ENCODE measurements around the gene P2RX2.

Gene P2RX2

GRCh38 chr12:132603240-132604150, 15.1 kb upstream of the P2RX2 start:
- DNase-seq (ENCODE audit: low spot score) = no peak

- no peak for DNase-seq (ENCODE audit: low spot score)
These were observed 14.4 kb upstream of the P2RX2 start for GRCh38 chr12:132604151-132604618.

DNA sequence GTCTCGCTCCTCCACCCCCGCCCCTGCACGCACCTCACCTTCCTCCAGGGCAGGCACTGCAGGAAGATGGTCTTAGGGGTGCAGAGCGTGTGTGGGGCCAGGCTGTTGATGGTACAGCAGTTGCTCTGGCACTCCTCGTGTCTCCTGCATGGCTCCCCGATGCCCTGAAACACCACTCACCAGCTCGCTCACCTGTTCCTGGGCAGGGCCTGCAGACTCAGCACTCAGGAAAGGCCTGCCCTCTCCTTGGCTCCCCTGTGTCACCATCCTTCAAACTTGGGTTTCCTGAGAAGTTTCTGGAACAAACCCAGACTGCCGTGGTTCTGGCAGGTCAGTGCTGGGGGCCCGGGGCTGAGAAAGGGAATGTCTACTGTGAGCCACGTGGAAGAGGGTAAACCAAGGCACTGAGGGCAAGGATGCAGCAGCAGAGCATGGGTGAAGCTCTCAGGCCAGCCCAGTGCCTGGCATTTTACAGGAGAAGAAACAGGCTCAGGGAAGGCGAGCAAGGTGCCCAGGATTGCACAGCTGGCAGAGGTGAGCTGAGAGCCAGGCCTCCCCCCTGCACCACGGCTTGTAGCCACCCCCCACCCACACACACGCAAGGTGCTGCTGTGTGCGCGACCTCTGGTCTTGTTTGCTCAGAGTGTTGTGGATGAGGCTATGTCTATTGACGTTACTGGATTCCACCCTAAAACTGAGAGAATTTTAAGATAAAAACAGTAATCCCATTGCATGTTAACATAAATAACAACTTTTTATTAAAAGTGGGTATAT, 13.7 kb upstream of the P2RX2 start:
- no peak for DNase-seq (ENCODE audit: low spot score)

- DNase-seq (ENCODE audit: low spot score) = no peak
These were observed 12.7 kb upstream of the P2RX2 start for GRCh38 chr12:132605892-132606291.

DNA sequence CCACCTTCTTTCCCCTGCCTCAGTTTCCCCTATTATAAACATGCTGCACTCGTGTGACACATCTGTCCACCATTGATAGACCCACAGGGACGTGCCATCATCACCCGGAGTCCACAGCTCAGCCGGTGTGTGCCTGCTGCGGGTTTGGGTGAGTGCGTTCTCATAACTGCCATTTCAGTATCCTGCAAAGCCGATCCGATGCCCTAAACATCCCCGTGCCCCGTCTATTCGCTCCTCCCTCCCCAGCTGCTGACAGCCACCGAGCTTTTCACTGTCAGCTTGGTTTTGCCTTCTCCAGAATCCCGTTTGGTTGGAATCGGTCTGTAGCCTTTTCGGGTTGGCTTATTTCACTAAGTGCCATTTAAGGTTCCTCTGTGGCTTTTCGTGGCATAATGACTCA, 12.1 kb upstream of the P2RX2 start:
- DNase-seq (ENCODE audit: low spot score) = no peak

GRCh38 chr12:132606927-132607326, 11.6 kb upstream of the P2RX2 start:
- DNase-seq (ENCODE audit: low spot score) = no peak

DNA sequence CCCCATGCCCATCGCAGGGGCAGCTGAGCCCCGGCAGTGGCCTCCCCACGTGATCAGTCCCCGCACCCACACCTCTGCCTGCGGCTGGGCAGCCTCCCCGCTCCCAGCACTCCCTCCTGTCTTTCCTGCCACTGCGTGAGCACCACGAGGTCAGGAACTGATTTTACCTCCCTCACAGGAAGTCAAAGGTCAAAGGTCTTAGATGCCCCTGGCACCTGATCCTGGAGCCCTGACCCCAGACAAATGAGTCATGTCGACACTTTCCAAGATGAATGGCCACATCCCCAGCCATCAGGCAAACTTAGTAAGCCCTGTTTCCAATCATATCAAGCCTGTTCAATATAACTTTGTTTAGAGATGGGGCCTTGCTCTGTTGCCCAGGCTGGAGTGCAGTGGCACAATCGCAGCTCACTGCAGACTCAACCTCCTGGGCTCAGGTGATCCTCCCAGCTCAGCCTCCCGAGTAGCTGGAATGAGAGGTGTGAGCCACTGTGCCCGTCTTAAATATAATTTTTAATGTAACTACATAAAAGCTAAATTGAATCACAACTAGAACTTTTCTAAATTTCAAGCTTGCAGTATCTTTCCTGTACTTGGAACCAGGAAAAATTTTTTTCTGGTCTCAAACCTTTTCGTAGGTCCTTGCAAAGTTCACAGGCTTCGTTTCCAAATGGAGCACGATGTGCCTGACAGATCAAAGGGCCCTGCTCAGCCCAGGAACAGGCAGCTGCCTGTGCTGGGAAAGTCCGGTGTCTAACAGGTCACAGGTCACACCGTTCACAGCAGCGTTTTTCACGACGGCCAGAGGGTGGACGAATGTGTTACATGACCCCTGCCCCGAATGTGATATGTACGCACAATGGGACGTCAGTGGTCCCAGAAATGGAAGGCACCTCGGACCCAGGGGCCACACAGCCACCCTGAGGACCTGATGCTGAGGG, 10.1 kb upstream of the P2RX2 start:
- DNase-seq (ENCODE audit: low spot score) = no peak

GRCh38 chr12:132610051-132610759, 8.4 kb upstream of the P2RX2 start, which contains the start of gene LRCOL1:
TSS of gene LRCOL1 (minus strand) at chr12:132610582. CDS start at chr12:132606251, 4,331 bp downstream.
- no peak for DNase-seq (ENCODE audit: low spot score)

GRCh38 chr12:132610866-132611602, 7.5 kb upstream of the P2RX2 start:
- DNase-seq (ENCODE audit: low spot score) = no peak

GRCh38 chr12:132611620-132612019, 7.0 kb upstream of the P2RX2 start:
- DNase-seq (ENCODE audit: low spot score) = no peak

GRCh38 chr12:132614029-132614428, 4.5 kb upstream of the P2RX2 start:
- no peak for DNase-seq (ENCODE audit: low spot score)

- DNase-seq (ENCODE audit: low spot score) = peak; percentile 92
These were observed 3.6 kb upstream of the P2RX2 start for GRCh38 chr12:132614861-132615578.

GRCh38 chr12:132615579-132616038, 3.0 kb upstream of the P2RX2 start:
- DNase-seq (ENCODE audit: low spot score) = no peak

DNA sequence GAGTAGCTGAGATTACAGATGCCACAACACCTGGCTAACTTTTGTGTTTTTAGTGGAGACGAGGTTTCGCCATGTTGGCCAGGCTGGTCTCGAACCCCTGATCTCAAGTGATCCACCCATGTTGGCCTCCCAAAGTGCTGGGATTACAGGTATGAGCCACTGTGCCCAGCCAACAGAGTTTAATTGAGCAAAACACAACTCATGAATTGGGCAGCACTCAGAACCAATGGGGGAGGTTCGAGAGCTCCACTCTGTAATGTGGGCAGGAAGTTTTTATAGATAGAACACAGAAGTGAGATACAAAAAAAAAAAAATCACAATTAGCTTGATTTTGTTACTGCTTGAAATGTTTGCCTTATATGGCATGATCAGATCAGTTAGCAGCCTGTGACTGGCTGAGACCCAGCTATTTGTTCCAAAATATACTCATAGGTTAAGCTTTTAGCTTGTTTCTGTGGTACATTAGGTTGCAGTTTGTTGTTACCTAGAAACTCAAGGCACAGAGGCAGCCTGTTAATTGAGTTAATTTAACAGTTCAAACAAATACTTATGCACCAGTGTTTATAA, 1.4 kb upstream of the P2RX2 start:
- DNase-seq (ENCODE audit: low spot score) = no peak

GRCh38 chr12:132617822-132618682, 524 bp upstream of the P2RX2 start:
- no peak for DNase-seq (ENCODE audit: low spot score)

- no peak for DNase-seq (ENCODE audit: low spot score)
These were observed 452 bp downstream of the P2RX2 start for GRCh38 chr12:132619071-132619385.

DNA sequence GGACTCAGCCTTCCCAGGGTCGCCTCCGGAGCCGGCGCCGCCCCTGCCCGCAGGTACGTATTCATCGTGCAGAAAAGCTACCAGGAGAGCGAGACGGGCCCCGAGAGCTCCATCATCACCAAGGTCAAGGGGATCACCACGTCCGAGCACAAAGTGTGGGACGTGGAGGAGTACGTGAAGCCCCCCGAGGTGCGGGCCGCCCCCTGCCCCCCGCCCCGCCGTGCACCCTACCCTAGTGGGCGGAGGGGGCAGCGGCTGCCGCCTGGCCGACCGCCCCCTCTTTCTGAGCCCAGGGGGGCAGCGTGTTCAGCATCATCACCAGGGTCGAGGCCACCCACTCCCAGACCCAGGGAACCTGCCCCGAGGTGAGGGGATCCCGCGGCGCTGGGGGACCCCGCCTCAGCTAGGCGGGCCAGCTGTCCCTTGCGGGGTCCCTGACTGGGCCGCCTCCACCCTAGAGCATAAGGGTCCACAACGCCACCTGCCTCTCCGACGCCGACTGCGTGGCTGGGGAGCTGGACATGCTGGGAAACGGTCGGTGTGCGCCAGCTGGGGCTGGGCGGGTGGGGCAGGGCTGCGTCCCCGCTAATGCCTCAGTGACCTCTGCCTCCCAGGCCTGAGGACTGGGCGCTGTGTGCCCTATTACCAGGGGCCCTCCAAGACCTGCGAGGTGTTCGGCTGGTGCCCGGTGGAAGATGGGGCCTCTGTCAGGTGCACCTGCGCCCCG, 973 bp downstream of the P2RX2 start:
- DNase-seq (ENCODE audit: low spot score) = no peak

Data from NAMALWA (cell line).